OCI-LY3 (cell line): ENCODE results near the gene KDM4C.
A peak's percentile ranks its signal among the peaks of the same experiment; 100 is the strongest.

Experiments
- H2AFZ ChIP-seq: fragments of 200-600, 300-600 bp; shearing (Covaris generic); 2 replicates; pipeline ENCODE4 v1.6.0; 2014; ENCODE audit warnings: antibody characterized with exemption, low read depth, low read length
- H3K27ac ChIP-seq: fragments of 200-600, 300-600 bp; sonication (generic); 2 replicates; pipeline ENCODE4 v1.5.1; 2014; ENCODE audit warnings: mild to moderate bottlenecking, low read length, moderate library complexity, mixed read lengths
- H3K27me3 ChIP-seq: fragments of 200-600, 300-600 bp; sonication (generic); 2 replicates; pipeline ENCODE4 v1.6.1; 2014; ENCODE audit warnings: low read depth, low read length, mixed read lengths
- H3K36me3 ChIP-seq: fragments of 200-600, 300-600 bp; sonication (generic); replicated peaks from 2 replicates; pipeline ENCODE3; 2014; ENCODE audit warnings: low read depth, low read length, mixed read lengths
- H3K4me1 ChIP-seq: fragments of 300-600, 200-600 bp; sonication (generic); 2 replicates; pipeline ENCODE4 v1.6.1; 2014; ENCODE audit warnings: low read length, mixed read lengths
- H3K4me2 ChIP-seq: fragments of 200-600, 300-600 bp; sonication (generic); 2 replicates; pipeline ENCODE4 v1.6.1; 2014; ENCODE audit warnings: low read length, mixed read lengths
- H3K4me3 ChIP-seq: fragments of 300-600, 200-600 bp; sonication (generic); 2 replicates; pipeline ENCODE4 v1.5.1; 2014; ENCODE audit warnings: antibody characterized with exemption, mild to moderate bottlenecking, low read length, moderate library complexity
- H3K79me2 ChIP-seq: fragments of 300-600, 200-600 bp; shearing (Covaris generic); 2 replicates; pipeline ENCODE4 v1.6.1; 2014; ENCODE audit warnings: mild to moderate bottlenecking, low read length, mixed read lengths
- H3K9ac ChIP-seq: fragments of 300-600, 200-600 bp; shearing (Covaris generic); 2 replicates; pipeline ENCODE4 v1.6.0; 2014; ENCODE audit warnings: mild to moderate bottlenecking, low read length, moderate library complexity
- H3K9me3 ChIP-seq: fragments of 200-600, 300-600 bp; shearing (Covaris generic); 2 replicates; pipeline ENCODE4 v1.6.1; 2014; ENCODE audit warnings: low read length, mixed read lengths; ENCODE audit not compliant: insufficient read depth
- H4K20me1 ChIP-seq: fragments of 200-600, 300-600 bp; sonication (generic); 2 replicates; pipeline ENCODE4 v1.6.1; 2016; ENCODE audit warnings: low read length, mixed read lengths; ENCODE audit not compliant: insufficient read depth
- CTCF ChIP-seq: fragments of 200-600, 300-600 bp; sonication (generic); IDR thresholded peaks from 2 replicates; pipeline ENCODE4 v1.5.1; 2014; ENCODE audit warnings: antibody characterized with exemption, low read length, low read depth
- EZH2phosphoT487 ChIP-seq: fragments of 200-600 bp; shearing (Covaris generic); IDR thresholded peaks from 2 replicates; pipeline ENCODE4 v1.6.1; 2018; ENCODE audit warnings: antibody characterized with exemption, mixed run types, low read depth

Gene KDM4C

DNA sequence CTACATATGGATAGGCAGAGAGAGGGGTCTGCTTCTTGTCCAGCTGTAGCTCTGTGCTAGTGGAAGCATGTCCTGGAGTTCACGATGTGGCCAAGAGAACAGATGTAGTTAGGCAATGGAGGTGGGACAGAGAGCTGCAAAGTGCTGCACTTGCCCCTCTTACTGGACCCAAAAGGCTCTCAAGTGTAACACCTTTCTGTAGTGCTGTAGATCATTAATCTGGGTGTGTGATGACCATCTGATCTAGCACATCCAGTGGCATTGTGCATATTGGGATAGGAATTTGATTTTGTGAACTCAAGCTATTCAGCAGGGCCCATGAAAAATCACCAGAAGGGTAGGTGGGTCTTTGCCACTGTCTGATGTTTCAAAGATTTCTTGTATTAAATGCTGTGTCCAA, 151.4 kb downstream of the KDM4C start:
- no peaks in the 10 kb centered on the region for H3K27me3 ChIP-seq
- no peak overlapping the region for H3K4me2 ChIP-seq
- H2AFZ ChIP-seq, result no peak overlapping the region
- H3K9ac ChIP-seq, result no peak overlapping the region
- H3K27ac ChIP-seq, result no peak overlapping the region
- H3K4me3 ChIP-seq, result no peak overlapping the region
- H4K20me1 ChIP-seq, result peaks cover 22% of the 10 kb centered on the region; the same call in 1 of the 2 replicates
- H3K9me3 ChIP-seq, result no peaks in the 10 kb centered on the region
- H3K36me3 ChIP-seq, result no peaks in the 10 kb centered on the region
- H3K4me1 ChIP-seq, result no peaks in the 10 kb centered on the region
- no peaks in the 10 kb centered on the region for H3K79me2 ChIP-seq
- TF ChIP-seq EZH2phosphoT487, result no peak
- TF ChIP-seq CTCF, result no peak

DNA sequence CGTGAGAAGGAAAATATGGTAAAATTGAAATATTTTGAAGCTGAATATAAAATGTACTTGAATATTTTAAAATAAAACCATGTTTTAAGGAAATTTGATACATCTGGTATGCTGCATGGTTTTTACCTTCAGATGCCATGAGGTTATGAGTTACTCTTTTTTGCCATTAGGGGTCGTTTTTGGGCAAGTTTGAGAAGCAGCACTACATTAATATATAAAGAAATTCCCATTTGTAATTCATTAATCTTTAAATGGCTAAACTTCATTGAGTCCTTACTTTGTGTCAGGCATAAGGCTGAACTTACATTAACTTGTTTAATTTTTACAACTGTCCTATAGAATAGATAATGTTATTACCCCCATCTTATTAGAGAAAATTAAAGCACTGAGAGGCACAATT, 152.3 kb downstream of the KDM4C start:
- H3K36me3 ChIP-seq, result no peaks in the 10 kb centered on the region
- no peaks in the 10 kb centered on the region for H3K27me3 ChIP-seq
- H3K27ac ChIP-seq, result no peak overlapping the region
- H3K4me3 ChIP-seq, result no peak overlapping the region
- no peak overlapping the region for H3K4me2 ChIP-seq
- H2AFZ ChIP-seq, result no peak overlapping the region
- no peak overlapping the region for H3K9ac ChIP-seq
- no peaks in the 10 kb centered on the region for H3K4me1 ChIP-seq
- peak; percentile 55 for TF ChIP-seq CTCF
- no peak for TF ChIP-seq EZH2phosphoT487
- no peaks in the 10 kb centered on the region for H3K9me3 ChIP-seq
- peaks cover 16% of the 10 kb centered on the region; the same call in 1 of the 2 replicates for H4K20me1 ChIP-seq
- H3K79me2 ChIP-seq, result no peaks in the 10 kb centered on the region

- no peaks in the 10 kb centered on the region for H3K79me2 ChIP-seq
- H3K27me3 ChIP-seq, result no peaks in the 10 kb centered on the region
- H3K36me3 ChIP-seq, result no peaks in the 10 kb centered on the region
- no peak overlapping the region for H3K9ac ChIP-seq
- H3K4me1 ChIP-seq, result no peaks in the 10 kb centered on the region
- H3K4me2 ChIP-seq, result no peak overlapping the region
- no peak overlapping the region for H3K4me3 ChIP-seq
- H3K9me3 ChIP-seq, result no peaks in the 10 kb centered on the region
- H3K27ac ChIP-seq, result no peak overlapping the region
- TF ChIP-seq CTCF (no peak), EZH2phosphoT487 (no peak)
- H4K20me1 ChIP-seq, result peaks cover 17% of the 10 kb centered on the region; the same call in 1 of the 2 replicates
- H2AFZ ChIP-seq, result no peak overlapping the region
Measured at GRCh38 chr9:6910497-6910896, 152.7 kb downstream of the KDM4C start.

GRCh38 chr9:6911901-6912638, 154.3 kb downstream of the KDM4C start:
- TF ChIP-seq CTCF (no peak), EZH2phosphoT487 (no peak)
- Histone ChIP-seq H3K9ac (no peak overlapping the region), H3K9me3 (no peaks in the 10 kb centered on the region), H2AFZ (no peak overlapping the region), H3K4me3 (no peak overlapping the region), H3K79me2 (no peaks in the 10 kb centered on the region), H3K27ac (no peak overlapping the region), H3K4me2 (no peak overlapping the region), H3K36me3 (no peaks in the 10 kb centered on the region), H4K20me1 (peaks cover 26% of the 10 kb centered on the region; the same call in 1 of the 2 replicates), H3K27me3 (no peaks in the 10 kb centered on the region), H3K4me1 (0 out of 2 replicates have a peak, but pooled peaks cover under 1% of the 10 kb centered on the region)
